Renal cortex interstitium (tissue), 15 donors: ENCODE measurements around the gene NACA2. TPM values are rescaled to one million over a fixed set of nuclear protein-coding genes. Genes with fewer than 3 reads are reported as not detected.
"Not testable (repeated sequence)": the region's sequence is repeated elsewhere in the genome, so short reads cannot be mapped to it uniquely, and the experiment has no call there.

Source experiments
- DNase-seq, 11 donors: peaks; one replicate each; pipeline ENCODE4 v3.0.0-alpha.2; 2013; ENCODE audit warnings: low read depth in 9 of 11, low spot score in 4 of 11; ENCODE audit errors: extremely low read depth in 1 of 11
- long read RNA-seq, 16 experiments: transcript quantifications; one replicate each; lab custom pipeline, GENCODE V29; 2026
- polyA plus RNA-seq, 3 donors: library from polyadenylated mRNA; unstranded; fragments of 120-200 nt; gene quantifications; one replicate each; pipeline ENCODE4 v1.2.1, GENCODE V29; 2013; ENCODE audit not compliant: insufficient read length in 3 of 3

The NACA2 gene
- polyA plus RNA-seq: 1 to 10 TPM; 1.7 to 2.9 (median 2.4) TPM
- long read RNA-seq, donor 1, partial matches to known transcripts: 0 of 1 reads
- long read RNA-seq, donor 1, other reads (novel, unspliced or antisense): 0 of 1 reads
- long read RNA-seq, donor 2: 0 reads
- long read RNA-seq, donor 3: 0 reads
- long read RNA-seq, donor 4, partial matches to known transcripts: 0 of 1 reads
- long read RNA-seq, donor 4, other reads (novel, unspliced or antisense): 0 of 1 reads
- long read RNA-seq, donor 5: 0 reads
- long read RNA-seq, donor 6: 0 reads
- long read RNA-seq, donor 7: 0 reads
- long read RNA-seq, donor 8: 0 reads
- long read RNA-seq, donor 9, partial matches to known transcripts: 0 of 1 reads
- long read RNA-seq, donor 9, other reads (novel, unspliced or antisense): 0 of 1 reads
- long read RNA-seq, donor 10, partial matches to known transcripts: 0 of 1 reads
- long read RNA-seq, donor 10, other reads (novel, unspliced or antisense): 0 of 1 reads
- long read RNA-seq, donor 11: 0 reads
- long read RNA-seq, donor 12: 0 reads
- long read RNA-seq, donor 13: 0 reads
- long read RNA-seq, donor 14: 0 reads
- long read RNA-seq, donor 15, partial matches to known transcripts: 0 of 1 reads
- long read RNA-seq, donor 15, other reads (novel, unspliced or antisense): 0 of 1 reads
- long read RNA-seq, donor 16, partial matches to known transcripts: 0 of 2 reads
- long read RNA-seq, donor 16, other reads (novel, unspliced or antisense): 0 of 2 reads

DNA sequence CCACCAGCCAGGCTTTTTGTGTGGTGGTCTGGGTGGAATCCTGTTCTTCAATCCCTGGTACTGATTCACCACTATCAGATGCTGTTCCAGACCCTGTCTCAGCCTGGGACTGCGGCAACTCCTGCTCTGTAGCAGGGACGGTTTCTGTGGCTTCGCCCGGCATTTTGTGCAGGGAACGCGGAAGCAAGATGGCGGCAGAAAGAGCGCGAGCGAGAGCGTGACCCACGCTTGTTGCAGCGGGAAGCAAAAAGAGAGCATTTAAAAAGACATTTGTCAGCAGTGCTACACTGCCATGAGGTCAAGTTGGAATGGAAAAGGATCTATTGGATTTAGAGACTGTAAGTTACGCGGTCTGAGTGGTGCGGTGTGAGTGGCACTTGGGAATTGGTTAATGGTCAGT lies at the start of gene NACA2:
Gene NACA2, minus strand, starts transcription at position 202 of the 400 bp plus-strand sequence. Its CDS starts 39 bp downstream, at position 163.
- no peak for DNase-seq

DNA sequence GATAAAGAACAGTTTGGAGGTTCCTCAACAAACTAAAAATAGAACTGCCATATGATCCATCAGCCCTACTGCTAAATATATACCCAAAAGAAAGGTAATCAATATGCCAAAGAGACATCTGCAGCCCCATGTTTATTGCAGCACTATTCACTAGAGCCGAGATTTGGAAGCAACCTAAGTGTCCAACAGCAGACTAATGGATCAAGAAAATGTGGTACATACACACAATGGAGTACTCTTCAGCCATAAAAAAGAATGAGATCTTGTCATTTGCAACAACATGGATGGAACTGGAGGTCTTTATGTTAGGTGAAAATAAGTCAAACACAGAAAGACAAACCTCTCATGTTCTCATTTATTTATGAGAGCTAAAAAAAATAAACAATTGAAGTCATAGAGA lies 48.8 kb upstream of the NACA2 start:
- no peak for DNase-seq

DNA sequence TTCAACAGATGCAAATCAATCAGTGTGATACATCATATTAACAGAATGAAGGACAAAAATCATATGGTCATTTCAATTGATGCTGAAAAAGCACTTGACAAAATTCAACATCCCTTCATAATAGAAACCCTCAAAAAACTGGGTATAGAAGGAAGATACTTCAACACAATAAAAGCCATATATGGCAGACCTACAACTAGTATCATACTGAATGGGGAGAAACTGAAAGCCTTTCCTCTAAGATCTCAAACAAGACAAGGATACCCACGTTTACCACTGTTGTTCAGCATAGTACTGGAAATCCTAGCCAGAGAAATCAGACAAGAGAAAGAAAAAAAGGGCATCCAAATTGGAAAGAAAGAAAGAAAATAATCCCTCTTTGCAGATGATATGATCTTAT lies 47.1 kb upstream of the NACA2 start:
- DNase-seq: no peak

DNA sequence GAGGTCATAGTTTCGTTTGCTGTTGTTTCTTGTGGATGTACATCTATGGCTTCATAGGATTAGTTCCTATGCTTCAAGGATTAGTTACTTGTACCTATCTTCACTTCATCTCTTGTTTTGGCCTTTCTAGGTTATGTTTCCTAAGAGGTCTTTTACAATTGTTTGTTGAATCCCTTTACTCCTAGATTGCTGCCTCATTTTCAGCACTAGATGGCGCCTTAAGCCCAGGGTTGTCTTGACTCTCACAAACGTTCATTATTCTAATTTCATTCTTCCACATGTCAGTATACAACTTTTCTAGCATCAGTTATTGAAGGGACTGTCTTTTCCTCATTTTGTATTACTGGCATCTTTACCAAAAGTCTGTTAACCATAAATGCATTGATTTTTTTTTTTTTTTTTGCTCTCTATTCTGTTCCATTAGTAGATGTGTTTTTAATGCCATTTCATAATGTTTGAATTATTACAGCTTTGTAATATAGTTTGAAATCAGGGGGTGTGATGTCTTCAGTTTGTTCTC lies 45.0 kb upstream of the NACA2 start:
- peak in 10 of 11 donors; percentile 3 to 20 (median 8) for DNase-seq

DNA sequence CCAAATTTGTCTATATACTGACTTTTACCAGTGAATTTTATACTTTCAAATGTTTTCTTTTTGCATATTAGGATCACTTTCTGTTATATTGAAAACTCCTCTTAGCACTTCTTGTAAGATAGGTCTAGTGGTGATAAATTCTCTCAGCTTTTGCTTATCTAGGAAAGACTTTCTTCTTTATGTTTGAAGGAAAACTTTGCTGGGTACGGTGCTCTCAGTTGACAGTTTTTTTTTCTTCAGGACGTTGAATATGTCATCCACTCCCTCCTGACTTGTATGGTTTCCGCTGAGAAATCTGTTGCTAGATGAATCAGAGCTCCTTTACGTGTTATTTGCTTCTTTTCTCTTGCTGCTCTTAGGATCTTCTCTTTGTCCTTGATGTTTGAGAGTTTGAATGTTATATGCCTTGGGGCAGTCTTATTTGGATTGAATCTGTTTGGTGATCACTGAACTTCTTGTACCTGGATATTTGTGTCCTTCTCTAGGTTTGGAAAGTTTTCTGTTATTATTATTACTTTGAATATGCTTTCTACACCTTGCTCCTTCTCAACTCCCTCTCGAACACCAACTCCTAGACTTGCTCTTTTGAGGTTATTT lies 44.0 kb upstream of the NACA2 start:
- DNase-seq: no peak

DNA sequence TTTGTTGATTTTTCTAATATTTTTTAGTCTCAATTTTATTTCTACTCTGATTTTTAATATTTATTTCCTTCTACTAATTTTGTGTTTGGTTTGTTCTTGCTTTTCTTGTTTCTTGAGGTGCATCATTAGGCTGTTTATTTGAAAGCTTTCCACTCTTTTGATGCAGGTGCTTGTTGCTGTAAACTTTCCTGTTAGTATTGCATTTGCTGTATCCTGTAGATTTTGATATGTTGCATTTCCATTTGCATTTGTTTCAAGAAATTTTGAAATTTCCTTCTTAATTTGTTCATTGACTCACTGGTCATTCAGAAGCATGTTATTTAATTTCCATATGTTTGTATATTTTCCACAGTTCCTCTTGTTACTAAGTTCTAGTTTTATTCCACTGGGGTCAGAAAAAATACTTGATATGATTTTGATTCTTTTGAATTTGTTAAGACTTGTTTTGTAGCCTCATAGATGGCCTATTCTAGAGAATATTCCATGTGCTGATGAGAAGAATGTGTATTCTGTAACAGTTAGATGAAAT lies 43.1 kb upstream of the NACA2 start:
- DNase-seq: no peak

DNA sequence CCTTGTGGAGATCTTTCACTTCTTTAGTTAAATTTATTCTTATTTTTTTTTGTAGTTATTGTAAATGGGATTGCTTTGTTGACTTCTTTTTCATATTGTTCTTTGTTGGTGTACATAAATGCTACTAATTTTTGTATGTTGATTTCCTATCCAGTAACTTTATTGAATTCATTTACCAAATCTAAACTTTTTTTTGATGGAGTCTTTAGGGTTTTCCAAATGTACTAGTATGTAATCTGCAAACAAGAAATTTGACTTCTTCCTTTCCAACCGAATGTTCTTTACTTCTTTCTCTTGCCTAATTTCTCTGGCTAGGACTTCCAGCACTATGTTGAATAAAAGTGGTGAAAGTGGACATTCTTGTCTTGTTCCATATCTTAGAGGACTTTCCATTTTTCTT lies 41.8 kb upstream of the NACA2 start:
- DNase-seq: no peak

DNA sequence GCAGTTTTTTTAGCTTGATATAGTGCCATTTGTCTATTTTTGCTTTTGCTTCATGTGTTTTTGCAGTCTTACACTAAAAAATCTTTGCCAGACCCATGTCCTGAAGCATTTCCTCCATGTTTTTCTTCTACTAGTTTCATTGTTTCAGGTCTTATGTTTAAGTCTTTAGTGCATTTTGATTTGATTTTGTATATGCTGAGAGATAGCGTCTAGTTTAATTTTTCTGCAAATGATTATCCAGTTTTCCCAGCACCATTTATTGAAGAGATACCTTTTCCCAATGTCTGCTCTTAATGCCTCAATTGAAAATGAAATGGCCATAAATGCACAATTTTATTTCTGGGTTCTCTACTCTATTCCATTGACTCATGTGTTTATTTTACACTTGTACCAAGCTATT lies 40.8 kb upstream of the NACA2 start:
- no peak for DNase-seq

DNA sequence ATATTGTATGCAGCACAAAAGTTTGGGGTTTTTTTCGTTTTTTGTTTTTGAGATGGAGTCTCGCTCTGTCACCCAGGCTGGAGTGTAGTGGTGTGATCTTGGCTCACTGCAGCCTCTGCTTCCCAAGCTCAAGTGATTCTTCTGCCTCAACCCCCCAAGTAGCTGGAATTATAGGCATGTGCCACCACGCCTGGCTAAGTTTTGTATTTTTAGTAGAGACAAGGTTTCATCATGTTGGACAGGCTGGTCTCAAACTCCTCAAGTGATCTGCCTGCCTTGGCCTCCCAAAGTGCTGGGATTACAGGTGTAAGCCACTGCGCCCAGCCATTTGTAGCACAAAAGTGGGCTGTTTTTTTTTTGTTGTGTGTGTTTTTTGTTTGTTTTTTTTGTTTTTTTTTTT lies 37.1 kb upstream of the NACA2 start:
- not testable (repeated sequence) for DNase-seq

DNA sequence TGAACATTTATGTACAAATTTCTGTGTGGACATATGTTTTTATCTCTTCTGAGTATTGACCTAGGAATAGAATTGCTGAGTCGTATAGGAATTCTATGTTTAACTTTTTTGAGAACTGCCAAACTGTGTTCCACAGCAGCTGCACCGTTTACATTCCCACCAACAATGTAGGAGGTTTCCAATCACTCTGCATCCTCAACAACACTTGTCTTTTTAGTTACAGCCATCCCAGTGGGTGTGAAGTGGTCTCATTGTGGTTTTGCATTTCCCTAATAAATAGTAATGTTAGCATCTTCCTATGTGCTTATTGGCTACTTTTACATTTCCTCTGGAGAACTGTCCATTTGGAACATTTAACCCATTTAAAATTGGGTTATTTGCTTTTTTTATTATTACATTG lies 36.6 kb upstream of the NACA2 start:
- no peak for DNase-seq

DNA sequence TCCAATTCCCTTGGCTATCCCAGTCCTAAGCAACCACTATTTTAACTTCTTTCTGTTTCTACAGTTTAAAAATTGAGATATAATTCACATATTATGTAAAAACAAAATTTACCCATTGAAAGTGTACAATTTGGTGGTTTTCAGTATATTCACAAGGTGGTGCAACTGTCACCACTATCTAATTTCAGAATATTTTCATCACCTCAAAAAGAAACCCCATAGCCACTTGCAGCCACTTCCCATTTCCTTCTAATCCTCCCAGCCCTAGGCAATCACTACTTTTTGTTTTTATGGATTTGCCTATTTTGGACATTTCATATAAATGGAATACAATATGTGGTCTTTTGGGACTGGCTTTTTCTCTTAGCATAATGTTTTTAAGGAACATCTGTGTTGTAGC lies 36.1 kb upstream of the NACA2 start:
- no peak for DNase-seq

DNA sequence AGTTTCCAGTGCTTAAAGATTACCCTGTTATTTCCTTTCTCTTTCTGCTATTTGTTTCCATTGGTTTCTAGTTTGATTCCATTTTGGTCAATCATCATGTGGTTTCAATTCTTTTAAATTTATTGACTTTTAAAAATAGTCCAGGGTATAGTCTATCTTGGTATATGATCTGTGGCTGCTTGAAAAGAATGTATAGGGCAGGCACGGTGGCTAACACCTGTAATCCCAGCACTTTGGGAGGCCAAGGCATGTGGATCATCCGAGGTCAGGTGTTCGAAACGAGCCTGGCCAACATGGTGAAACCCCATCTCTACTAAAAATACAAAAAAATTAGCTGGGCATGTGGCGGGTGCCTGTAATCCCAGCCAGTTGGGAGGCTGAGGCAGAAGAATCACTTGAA lies 34.5 kb upstream of the NACA2 start:
- DNase-seq: no peak

DNA sequence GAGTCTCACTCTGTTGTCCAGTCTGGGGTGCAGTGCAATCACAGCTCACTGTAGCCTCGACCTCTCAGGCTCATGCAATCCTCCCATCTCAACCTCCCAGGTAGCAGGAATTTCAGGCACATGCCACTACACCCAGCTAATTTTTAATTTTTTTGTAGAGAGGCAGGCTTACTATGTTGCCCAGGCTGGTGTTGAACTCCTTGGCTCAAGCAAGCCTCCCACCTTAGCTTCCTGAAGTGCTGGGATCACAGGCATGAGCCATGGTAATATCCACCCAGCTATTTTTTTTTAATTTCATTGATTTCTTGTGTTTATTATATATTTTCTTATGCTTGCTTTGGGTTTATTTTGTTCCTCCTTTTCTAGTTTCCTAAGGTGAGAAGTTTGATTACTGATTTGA lies 33.9 kb upstream of the NACA2 start:
- DNase-seq: no peak

DNA sequence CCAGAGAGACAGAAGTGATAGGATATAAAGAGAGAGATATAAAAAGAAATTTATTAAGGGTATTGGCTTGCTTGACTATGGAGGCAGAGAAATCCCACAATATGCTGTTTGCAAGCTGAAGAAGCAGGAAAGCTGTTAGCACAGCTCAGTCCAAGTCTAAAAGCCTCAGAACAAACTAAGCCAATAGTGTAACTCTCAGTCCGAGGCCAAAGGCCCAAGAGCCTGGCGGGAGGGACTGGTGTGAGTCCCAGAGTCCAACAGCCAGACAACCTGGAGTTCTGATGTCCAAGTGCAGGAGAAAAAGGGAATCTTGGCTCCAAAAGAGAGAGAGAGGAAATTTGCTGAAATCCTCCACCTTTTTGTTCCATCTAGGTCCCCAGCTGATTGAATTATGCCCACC lies 30.3 kb upstream of the NACA2 start:
- DNase-seq: no peak

DNA sequence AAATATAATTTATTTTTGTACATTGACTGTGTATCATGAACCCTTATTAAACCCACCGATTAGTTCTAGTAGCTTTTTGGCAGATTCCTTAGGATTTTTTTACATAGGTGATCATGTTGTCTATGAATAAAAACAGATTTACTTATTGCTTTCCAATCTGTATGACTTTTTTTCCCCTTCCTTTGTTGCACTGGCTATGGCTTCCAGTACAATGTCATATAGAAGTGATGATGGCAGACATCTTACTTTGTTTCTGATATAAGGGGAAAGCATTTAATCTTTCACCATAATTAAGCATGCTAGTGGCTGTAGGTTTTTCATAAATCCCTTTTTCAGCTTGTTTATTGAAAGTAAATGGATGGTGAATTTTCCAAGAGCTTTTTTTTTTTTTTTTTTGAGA lies 28.9 kb upstream of the NACA2 start:
- no peak for DNase-seq

DNA sequence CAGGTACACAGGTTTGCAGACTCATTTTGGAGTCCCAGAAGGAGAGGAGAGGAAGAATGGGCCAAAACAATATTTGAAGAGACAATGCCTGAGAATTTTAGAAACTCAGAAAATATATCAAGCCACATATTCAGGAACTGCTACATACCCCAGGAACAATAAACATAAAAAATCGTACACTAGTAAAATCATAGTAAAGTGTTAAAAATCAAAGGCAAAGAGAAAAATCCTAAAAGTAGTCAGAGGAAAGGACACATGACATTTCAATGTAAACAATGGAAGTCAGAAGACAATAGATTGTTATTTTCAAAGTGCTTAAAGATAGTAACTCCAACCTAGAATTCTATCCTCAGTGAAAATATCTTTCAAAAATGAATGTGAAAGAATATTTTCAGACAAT lies 28.5 kb upstream of the NACA2 start:
- DNase-seq: no peak

DNA sequence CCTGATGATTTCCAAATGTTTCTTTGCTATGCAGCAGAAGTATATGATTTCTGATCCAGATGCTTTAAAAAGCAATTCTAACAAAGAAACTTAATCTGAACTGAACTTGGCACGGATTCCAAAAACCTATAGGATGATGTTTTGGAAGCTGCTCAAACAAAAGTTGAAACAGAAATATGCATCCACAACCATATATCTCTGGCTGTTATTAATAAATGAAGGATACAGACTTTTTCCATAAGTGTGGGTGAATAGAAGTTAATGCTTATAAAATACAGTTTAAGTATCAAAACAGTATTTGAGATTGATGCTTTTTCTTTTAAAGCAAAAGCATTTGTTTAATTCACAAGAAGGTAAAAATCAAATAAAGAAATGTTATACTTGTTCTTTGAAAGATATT lies 27.9 kb upstream of the NACA2 start:
- no peak for DNase-seq

DNA sequence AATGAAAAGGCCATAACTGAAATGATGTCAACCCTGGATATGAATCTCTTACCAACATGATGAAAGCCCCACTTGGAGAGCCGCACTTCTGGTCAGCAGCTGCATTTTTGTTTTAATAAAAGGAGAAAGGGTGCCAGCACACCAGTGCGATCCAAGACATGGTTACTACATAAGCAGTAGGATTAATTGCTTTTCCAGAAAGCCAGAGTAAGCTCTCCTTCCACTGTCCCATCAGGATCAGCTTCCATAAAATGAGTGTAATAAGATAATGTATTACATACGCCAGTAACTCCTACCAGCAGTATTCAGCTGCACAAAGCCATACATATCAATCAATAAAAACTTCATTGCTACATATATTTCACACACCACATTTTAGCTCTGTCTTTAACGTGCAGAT lies 26.3 kb upstream of the NACA2 start:
- no peak for DNase-seq

DNA sequence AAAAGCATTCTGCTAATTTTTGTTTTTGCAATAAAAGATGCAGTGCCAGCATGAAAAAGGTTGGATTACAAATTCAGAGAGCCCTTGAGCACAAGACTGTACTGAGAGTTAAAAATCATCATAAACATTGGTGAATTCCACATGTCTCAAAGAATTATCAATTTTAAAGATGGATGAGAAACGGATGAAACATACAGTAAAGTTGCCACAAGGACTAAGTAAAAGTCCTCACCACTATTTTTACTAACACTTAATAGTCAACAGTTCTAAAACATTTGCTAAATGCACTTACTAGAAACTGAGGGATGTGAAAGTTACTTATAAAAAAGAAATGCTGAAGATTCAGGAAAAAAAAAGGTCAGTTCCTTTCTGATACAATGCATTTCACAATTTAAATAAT lies 25.8 kb upstream of the NACA2 start:
- DNase-seq: no peak

DNA sequence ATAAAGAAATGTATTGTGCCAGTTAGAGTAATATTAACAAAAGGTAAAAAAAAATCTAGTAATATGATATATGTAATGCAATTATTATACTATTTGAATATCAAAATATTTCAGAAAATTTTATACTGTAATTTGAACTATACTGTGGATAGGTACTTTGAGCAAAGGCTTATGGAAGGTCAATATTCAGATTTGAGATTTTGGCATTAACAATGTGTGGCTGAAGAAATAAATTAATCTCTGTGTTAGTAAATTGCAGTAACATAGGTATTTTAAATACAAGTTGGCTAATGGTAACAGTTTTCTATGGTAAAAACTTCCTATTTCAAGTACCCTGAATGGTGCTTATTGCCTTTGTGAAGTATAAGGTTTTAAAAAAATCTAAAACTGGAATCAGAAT lies 23.2 kb upstream of the NACA2 start:
- no peak for DNase-seq
